Esophagus mucosa (tissue), 1 donor: ENCODE data around the gene OR6B1. TPM values are rescaled to one million over a fixed set of nuclear protein-coding genes. Genes with fewer than 3 reads are reported as not detected.
"Not testable (repeated sequence)": the region's sequence is repeated elsewhere in the genome, so short reads cannot be mapped to it uniquely, and the experiment has no call there.

Experiments
- ATAC-seq: fragments of 200-7000 bp; cut with Tn5 transposase; one replicate; pipeline ENCODE4 v1.9.1; 2020
- total RNA-seq: library from RNA; stranded (reverse); gene quantifications from one replicate; pipeline ENCODE4 v1.2.4, GENCODE V29; 2023
- donor health status: DM: yes; HTN: yes; CAD: no.

OR6B1 gene
- total RNA-seq, 1 donor from 2014 or later = not detected

- no peak for ATAC-seq
Measured at GRCh38 chr7:144006029-144006691, 6.0 kb downstream of the OR6B1 start.

GRCh38 chr7:144006692-144007042, 6.5 kb downstream of the OR6B1 start:
- no peak for ATAC-seq

GRCh38 chr7:144009361-144009760, 9.2 kb downstream of the OR6B1 start:
- no peak for ATAC-seq

GRCh38 chr7:144010061-144010460, 9.9 kb downstream of the OR6B1 start:
- ATAC-seq = not testable (repeated sequence)

- not testable (repeated sequence) for ATAC-seq
Measured at GRCh38 chr7:144010821-144011220, 10.7 kb downstream of the OR6B1 start.

- ATAC-seq = no peak
Measured at GRCh38 chr7:144011458-144012230, 11.5 kb downstream of the OR6B1 start.

GRCh38 chr7:144018065-144018464, 17.9 kb downstream of the OR6B1 start:
- no peak for ATAC-seq

- ATAC-seq = no peak
Measured at GRCh38 chr7:144019457-144019856, 19.3 kb downstream of the OR6B1 start.

- no peak for ATAC-seq
Measured at GRCh38 chr7:144020340-144020739, 20.2 kb downstream of the OR6B1 start.

- no peak for ATAC-seq
Measured at GRCh38 chr7:144022169-144022568, 22.0 kb downstream of the OR6B1 start.

GRCh38 chr7:144023171-144023827, 23.2 kb downstream of the OR6B1 start:
- ATAC-seq = no peak

- ATAC-seq = no peak
Measured at GRCh38 chr7:144024213-144024612, 24.1 kb downstream of the OR6B1 start.

- no peak for ATAC-seq
Measured at GRCh38 chr7:144026203-144026883, 26.2 kb downstream of the OR6B1 start.

- no peak for ATAC-seq
Measured at GRCh38 chr7:144027070-144027469, 26.9 kb downstream of the OR6B1 start.

GRCh38 chr7:144027974-144028373, 27.9 kb downstream of the OR6B1 start:
- ATAC-seq = no peak

- no peak for ATAC-seq
Measured at GRCh38 chr7:144028547-144028946, 28.4 kb downstream of the OR6B1 start.

- ATAC-seq = no peak
Measured at GRCh38 chr7:144032516-144032915, 32.4 kb downstream of the OR6B1 start.

GRCh38 chr7:144032985-144033709, 33.0 kb downstream of the OR6B1 start:
- no peak for ATAC-seq

- ATAC-seq = no peak
Measured at GRCh38 chr7:144035385-144035784, 35.3 kb downstream of the OR6B1 start.

GRCh38 chr7:144036302-144036885, 36.3 kb downstream of the OR6B1 start:
- ATAC-seq = no peak

GRCh38 chr7:144037414-144038035, 37.4 kb downstream of the OR6B1 start:
- ATAC-seq = no peak

GRCh38 chr7:144038887-144039286, 38.8 kb downstream of the OR6B1 start:
- no peak for ATAC-seq
